HT1080 (cell line): ENCODE results near the gene GOLPH3L. TPM values are rescaled to one million over a fixed set of nuclear protein-coding genes. Genes with fewer than 3 reads are reported as not detected.
A peak's percentile ranks its signal among the peaks of the same experiment; 100 is the strongest.
"Not testable (repeated sequence)": the region's sequence is repeated elsewhere in the genome, so short reads cannot be mapped to it uniquely, and the experiment has no call there.

Experiments used
- DNase-seq: peaks from one replicate; pipeline ENCODE4 v3.0.0-alpha.2; 2015; ENCODE audit warnings: low read depth
- small RNA-seq: library from RNA; depleted of rRNA; stranded (forward); fragments of <200 nt; gene quantifications from one replicate; pipeline ENCODE3, GENCODE V24; 2014
- total RNA-seq: library from RNA; depleted of rRNA; stranded (reverse); fragments of >200 nt; shearing (Covaris generic); gene quantifications from 2 replicates; pipeline ENCODE4 v1.2.3, GENCODE V29; 2014; rRNA removed

Gene GOLPH3L
- total RNA-seq, 1 experiment from 2014 or later, result 14.0 TPM

DNA sequence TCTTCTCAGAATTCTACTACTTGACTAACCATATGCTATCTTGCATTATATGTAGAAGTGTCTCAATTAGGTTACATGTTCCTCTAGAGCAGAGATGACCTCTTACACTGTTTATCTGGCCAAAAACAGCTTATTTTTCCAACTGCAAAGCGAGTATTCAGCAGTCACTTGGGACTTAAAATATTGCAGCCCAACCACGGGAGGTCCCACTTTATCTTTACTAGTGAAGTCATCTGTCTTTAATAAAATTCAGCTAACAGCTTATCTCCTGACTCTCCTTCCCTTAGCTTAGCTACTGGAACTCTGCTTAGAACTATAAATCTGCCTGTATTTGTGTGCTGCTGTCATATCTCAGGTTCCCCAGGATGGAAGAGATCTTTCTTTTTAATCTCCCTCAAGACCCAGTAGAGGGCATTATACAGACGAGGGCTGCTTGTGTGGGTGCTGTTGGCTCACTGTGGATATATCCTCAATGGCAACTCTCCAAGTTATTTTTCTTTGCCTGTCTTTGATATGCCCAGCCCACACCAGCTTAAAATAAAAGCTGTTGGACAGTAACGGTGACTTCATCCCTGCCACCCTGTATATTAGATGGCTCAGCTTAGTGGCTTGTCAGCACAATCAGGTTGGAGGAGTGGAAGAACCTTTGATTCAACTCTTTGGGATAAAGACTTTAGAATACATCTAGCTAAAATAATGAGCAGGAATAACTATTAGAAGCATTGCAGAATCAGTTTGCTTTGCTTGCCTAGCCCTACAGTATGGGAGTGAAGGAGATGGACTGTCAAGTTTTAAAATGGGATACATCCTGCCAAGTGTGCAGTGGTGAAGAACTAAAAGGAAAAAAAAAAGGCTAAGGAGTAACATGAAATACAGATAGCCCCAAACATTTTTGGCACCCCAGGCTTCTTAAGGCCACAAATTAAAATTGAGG is 77.1 kb downstream of the GOLPH3L start:
- DNase-seq, result peak; percentile 96

DNA sequence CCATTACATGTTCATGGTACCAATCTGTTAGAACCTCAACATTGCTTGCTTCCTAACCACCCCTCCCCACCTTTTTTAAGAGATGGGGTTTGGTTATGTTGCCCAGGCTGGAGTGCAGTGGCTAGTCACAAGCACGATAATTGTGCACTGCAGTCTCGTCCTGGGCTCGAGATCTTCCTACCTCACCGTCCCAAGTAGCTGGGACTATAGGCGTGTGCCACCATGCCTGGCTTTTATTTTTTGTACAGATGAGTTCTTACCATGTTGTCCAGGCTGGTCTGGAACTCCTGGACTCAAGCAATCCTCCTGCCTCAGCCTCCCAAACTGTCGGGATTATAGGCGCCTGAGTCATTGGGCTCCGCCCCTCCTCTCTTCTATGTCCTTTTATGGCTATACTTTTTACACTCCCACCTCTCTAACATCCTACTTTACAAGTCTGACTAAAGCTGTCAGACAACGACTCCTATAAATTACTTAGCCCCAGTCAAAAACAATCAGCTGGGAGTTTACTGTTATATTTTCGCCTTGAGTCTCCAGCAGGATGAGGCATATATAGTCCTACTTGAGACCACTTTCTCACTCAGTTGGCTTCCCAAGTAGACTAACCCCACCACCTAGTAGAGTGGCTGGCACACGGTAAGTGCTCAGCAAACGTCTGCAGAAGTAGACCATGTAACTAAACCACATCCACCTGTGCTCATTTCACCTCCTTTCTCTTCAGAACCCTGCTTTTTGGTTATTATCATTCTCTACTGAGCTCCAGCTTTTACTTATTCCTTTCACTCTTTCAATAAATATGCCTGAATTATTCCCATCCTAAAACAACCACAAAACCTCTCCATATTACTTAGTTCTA is 81.4 kb downstream of the GOLPH3L start:
- peak; percentile 67 for DNase-seq

DNA sequence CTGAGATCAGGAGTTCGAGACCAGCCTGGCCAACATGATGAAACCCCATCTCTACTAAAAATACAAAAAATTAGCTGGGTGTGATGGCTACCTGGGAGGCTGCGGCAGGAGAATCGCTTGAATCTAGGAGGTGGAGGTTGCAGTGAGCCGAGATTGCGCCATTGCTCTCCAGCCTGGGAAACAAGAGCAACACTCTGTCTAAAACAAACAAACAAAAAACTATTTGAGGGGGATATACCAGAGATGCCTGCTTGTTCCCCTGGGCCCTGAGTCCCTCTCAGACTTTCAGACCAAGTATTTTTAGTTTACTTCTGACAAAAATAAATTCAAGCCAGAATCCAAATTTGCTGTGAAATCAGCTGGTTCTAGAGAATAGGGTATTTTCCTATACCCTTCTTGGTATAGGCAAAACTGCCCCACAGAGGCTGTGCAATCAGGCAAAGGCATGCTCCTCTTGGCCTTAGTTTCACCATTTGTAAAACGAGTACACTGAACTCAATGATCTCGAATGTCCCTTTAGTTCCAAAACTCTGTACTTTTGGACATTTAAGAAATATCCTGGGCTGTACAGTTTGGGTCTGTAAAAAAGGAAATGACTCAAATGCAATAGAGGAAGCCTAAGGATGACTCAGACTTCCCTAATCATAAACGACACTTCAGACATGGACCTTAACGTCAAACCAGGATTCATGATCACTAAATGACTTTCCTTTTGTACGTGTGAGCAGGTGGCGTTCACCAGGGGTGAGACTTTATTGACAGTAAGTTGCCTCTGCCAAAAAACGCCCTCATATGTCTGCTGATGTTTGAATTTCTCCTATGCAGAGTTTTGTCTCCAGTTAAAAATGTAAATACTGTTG is 83.7 kb downstream of the GOLPH3L start:
- DNase-seq, result peak; percentile 97

DNA sequence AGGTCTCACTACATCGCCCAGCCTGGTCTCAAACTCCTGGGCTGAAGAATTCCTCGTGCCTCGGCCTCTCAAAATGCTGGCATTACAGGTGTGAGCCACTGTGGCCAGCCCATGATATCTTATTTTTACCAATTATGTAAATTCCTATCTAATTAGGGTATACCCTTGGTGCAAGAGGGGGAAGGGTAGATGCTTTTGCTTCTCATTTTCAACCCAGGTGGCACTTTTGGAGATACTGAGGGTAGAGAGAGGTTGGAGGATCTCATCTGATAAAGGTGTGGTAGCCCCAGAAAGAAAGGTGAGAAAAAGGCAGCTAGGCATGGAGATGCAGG is 85.0 kb downstream of the GOLPH3L start:
- DNase-seq, result no peak

DNA sequence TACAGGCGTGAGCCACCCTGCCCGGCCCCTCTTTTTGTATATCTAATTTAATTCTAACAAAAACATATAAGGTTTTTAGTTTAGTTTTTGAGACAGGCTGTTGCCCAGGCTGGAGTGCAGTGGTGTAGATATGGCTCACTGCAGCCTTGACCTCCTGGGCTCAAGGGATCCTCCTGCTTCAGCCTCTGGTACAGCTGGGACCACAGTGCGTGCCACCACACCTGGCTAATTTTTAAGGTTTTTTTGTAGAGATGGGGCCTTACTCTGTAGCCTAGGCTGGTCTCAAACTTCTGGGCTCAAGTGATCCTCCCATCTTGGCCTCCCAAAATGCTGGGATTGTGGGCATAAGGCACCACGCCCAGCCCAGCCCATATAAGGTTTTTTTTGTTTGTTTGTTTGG is 86.4 kb downstream of the GOLPH3L start:
- no peak for DNase-seq

DNA sequence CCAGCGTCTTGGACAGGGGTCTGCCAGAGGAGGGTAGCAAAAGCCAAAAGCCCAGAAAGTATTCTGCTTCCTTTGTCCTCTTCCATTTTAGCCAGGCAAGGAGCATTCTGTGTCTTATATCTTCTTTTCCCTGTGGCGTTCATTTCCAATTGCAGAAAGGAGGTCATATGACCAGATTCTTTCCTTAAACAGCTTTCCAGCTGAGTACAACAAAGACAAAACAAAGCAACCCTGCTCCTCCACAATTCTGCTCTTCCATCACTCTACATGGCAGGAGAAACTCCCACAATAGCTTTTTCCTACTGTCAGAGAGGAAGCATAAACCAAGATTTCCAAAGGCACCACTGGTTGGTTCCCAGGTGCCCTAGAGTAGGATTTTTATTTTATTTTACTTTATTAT is 87.2 kb downstream of the GOLPH3L start:
- DNase-seq, result no peak

DNA sequence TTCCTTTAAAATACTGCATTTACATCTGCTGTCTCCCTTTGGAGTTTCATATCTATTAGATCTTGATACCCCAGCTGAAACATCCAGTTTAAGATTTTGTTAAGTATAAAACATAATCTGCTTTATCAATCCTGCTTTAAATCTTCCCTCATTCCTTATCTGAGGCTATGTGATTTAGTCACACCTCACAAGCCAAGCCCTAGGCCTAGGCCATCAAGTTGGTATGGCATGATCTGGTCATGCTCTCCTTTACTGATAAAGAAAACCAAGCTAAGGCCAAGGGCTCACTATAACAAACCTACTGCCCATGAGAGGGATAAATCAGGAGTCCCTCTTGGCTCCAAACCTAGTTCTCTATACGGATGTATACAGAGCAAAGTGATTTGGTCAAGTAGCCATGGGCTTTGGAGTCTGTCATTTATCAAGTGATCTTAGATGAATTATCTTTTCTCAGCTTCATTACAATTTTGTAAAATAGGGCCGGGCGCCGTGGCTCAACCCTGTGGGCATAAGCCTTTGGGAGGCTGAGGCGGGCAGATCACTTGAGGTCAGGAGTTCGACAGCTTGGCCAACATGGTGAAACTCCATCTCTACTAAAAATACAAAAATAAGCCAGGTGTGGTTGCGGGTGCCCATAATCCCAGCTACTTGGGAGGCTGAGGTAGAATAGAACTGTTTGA is 90.4 kb downstream of the GOLPH3L start:
- no peak for DNase-seq

DNA sequence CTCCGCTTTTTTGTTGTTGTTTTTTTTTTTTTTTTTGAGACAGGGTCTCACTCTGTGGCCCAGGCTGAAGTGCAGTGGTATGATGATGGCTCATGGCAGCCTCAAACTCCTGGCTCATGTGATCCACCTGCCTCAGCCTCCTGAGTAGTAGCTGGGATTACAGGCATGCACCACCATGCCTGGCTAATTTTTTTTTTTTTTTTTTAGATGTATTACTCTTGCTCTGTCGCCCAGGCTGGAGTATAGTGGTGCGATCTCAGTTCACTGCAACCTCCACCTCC is 91.6 kb downstream of the GOLPH3L start:
- not testable (repeated sequence) for DNase-seq

DNA sequence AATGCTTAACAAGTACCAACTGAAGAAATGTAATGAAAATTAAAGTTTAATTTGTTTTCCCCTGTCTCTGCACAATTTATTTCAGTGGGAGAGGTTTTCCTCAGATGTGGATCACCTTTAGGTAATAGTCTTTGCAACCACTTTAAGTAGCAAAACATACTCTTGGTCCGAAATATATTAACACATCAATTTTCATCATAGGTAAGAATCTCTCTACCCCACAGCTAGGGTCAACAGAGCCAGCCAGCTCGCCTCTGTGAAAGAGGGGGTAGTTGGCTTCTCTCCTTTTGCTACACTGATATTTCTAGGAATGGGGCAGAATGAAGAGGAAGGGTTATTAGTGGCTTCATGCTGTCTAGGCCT is 92.7 kb downstream of the GOLPH3L start:
- no peak for DNase-seq

DNA sequence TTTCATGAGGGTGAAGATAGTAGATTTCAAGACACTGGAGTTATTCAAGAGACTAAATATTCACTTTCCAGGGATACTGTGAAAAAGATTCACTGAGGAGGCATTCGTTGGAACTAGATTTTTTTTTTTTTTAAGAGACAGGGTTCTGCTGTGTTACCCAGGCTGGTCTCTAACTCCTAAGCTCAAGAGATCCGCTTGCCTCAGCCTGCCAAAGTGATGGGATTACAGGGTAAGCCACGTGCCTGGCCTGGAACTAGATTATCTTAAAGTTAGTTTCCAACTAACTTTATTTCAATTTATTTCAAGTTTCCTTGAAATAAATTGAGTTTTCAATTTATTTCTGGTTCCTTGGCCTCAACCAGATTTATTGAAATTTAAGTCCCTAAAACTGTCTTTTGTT is 93.2 kb downstream of the GOLPH3L start:
- DNase-seq, result no peak

DNA sequence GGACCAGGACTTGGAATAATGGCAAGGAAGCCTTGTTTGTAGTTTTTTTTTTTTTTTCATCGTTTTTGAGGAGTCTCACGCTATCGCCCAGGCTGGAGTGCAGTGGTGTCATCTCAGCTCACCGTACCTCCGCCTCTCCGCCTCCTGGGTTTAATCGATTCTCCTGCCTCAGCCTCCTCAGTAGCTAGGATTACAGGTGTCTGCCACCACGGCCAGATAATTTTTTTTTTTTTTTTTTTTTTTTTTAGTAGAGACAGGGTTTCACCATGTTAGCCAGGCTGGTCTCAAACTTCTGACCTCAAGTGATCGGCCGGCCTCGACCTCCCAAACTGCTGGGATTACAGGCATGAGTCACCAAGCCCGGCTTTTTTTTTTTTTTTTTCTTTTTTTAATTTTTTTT is 94.6 kb downstream of the GOLPH3L start:
- not testable (repeated sequence) for DNase-seq

DNA sequence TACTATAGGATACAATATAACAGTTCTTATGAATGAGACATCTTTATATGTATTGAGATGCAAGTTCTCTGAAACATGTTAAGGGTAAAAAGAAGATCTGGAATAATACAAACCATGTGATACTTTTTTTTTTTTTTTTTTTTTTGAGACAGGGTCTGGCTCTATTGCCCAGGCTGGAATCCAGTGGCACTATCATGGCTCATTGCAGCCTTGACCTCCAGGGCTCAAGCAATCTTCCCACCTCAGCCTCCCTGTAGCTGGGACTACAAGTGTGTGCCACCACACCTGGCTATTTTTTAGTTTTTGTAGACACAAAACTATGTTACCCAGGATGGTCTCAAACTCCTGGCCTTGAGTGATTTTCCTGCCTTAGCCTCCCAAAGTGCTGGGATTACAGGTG is 95.4 kb downstream of the GOLPH3L start:
- DNase-seq, result no peak

DNA sequence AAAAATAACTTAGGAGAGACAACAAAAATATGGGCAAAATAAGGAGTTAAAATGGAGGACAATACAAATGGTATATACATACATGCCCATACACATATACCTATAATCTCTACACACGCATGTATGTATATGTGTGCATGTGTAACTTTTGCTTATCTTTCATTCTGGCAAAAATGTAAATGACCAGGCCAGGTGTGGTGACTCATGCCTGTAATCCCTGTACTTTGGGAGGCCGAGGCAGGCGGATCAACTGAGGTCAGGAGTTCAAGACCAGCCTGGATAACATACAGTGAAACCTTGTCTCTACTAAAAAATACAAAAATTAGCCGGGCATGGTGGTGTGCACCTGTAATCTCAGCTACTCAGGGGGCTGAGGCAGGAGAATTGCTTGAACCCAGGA is 98.6 kb downstream of the GOLPH3L start:
- not testable (repeated sequence) for DNase-seq

DNA sequence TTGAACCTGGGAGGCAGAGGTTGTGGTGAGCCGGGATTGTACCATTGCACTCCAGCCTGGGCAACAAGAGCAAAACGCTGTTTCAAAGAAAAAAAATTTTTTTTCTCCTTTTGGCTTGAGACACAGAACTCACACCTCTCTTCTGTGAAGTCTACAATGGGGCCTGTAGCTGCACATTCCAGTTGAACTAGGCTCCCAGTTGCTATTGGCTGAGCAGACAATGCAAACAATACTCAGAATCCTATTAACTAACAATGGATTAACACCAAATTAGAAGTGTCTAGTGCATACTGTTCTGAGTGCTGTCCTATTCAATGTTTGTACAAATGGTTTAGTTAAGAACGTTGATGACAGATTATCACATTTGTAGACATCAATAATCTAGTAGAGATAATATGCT is 100.0 kb downstream of the GOLPH3L start:
- DNase-seq, result no peak

Small RNAs within 50 kb of the gene (small RNA-seq; reads per million reads assigned to genes)
- gene RF00015 (not detected), gene RF00561 (not detected), gene RNU6-1042P (not detected)

Other genes starting within 250 kb of the GOLPH3L start
- gene TARS2, start 209.7 kb downstream of the GOLPH3L start, total RNA-seq, result 21.0 and 30.4 TPM in 2 replicates
- gene ECM1, start 189.0 kb downstream of the GOLPH3L start, total RNA-seq, result 11.3 and 17.7 TPM in 2 replicates
- not detected in 2 replicates for gene FALEC, start 181.4 kb downstream of the GOLPH3L start, total RNA-seq
- 0.06 and 0.47 TPM in 2 replicates for gene ADAMTSL4, start 147.7 kb downstream of the GOLPH3L start, total RNA-seq
- gene MCL1, start 117.5 kb downstream of the GOLPH3L start, total RNA-seq, result 237 and 264 TPM in 2 replicates
- 134 and 194 TPM in 2 replicates for gene ENSA, start 67.5 kb downstream of the GOLPH3L start, total RNA-seq
- not detected in 2 replicates for gene HORMAD1, start 23.7 kb upstream of the GOLPH3L start, total RNA-seq
- gene CTSS, start 68.6 kb upstream of the GOLPH3L start, total RNA-seq, result 1.2 and 2.6 TPM in 2 replicates
- 0.56 and 0.77 TPM in 2 replicates for gene CTSK, start 111.1 kb upstream of the GOLPH3L start, total RNA-seq
- gene ARNT, start 179.4 kb upstream of the GOLPH3L start, total RNA-seq, result 10.7 and 12.9 TPM in 2 replicates
- gene CTXND2, start 190.0 kb upstream of the GOLPH3L start, total RNA-seq, result not detected in 2 replicates
- 24.0 and 25.3 TPM in 2 replicates for gene SETDB1, start 229.2 kb upstream of the GOLPH3L start, total RNA-seq